Measurements from ENCODE around the gene ADCY6. TPM values are rescaled to one million over a fixed set of nuclear protein-coding genes. Genes with fewer than 3 reads are reported as not detected.
A peak's percentile ranks its signal among the peaks of the same experiment; 100 is the strongest.

ADCY6 gene
- total RNA-seq, 1 donor from 2014 or later: 71.9 TPM

- Mint-ChIP-seq H3K36me3 (ENCODE audit: unreplicated experiment) (peaks cover 54% of the 10 kb centered on the region), H3K4me3 (ENCODE audit: unreplicated experiment) (no peak overlapping the region), H3K27me3 (ENCODE audit: unreplicated experiment) (no peaks in the 10 kb centered on the region), H3K4me1 (ENCODE audit: unreplicated experiment) (no peaks in the 10 kb centered on the region), H3K9me3 (ENCODE audit: unreplicated experiment) (no peaks in the 10 kb centered on the region), H3K27ac (ENCODE audit: unreplicated experiment) (no peak overlapping the region)
- no peak for TF ChIP-seq CTCF (IDR thresholded peaks at IDR 0.05)
- no peak for DNase-seq (ENCODE audit: extremely low spot score, unreplicated experiment)
These were observed 40.1 kb upstream of the ADCY6 start for GRCh38 chr12:48828841-48829575.

- Mint-ChIP-seq H3K4me3 (ENCODE audit: unreplicated experiment) (no peak overlapping the region), H3K27me3 (ENCODE audit: unreplicated experiment) (no peaks in the 10 kb centered on the region), H3K27ac (ENCODE audit: unreplicated experiment) (no peak overlapping the region), H3K36me3 (ENCODE audit: unreplicated experiment) (peaks cover 47% of the 10 kb centered on the region), H3K9me3 (ENCODE audit: unreplicated experiment) (no peaks in the 10 kb centered on the region), H3K4me1 (ENCODE audit: unreplicated experiment) (no peaks in the 10 kb centered on the region)
- no peak for DNase-seq (ENCODE audit: extremely low spot score, unreplicated experiment)
- no peak for TF ChIP-seq CTCF (IDR thresholded peaks at IDR 0.05)
These were observed 39.4 kb upstream of the ADCY6 start for GRCh38 chr12:48828293-48828692.

GRCh38 chr12:48827513-48828096 lies 38.7 kb upstream of the ADCY6 start:
- no peak overlapping the region for H3K27ac Mint-ChIP-seq (ENCODE audit: unreplicated experiment)
- no peak overlapping the region for H3K4me3 Mint-ChIP-seq (ENCODE audit: unreplicated experiment)
- no peak for DNase-seq (ENCODE audit: extremely low spot score, unreplicated experiment)
- H3K4me1 Mint-ChIP-seq (ENCODE audit: unreplicated experiment): no peaks in the 10 kb centered on the region
- H3K9me3 Mint-ChIP-seq (ENCODE audit: unreplicated experiment): no peaks in the 10 kb centered on the region
- no peak for TF ChIP-seq CTCF (IDR thresholded peaks at IDR 0.05)
- peaks cover 43% of the 10 kb centered on the region for H3K36me3 Mint-ChIP-seq (ENCODE audit: unreplicated experiment)
- H3K27me3 Mint-ChIP-seq (ENCODE audit: unreplicated experiment): no peaks in the 10 kb centered on the region

GRCh38 chr12:48827026-48827425 lies 38.1 kb upstream of the ADCY6 start:
- H3K27me3 Mint-ChIP-seq (ENCODE audit: unreplicated experiment): no peaks in the 10 kb centered on the region
- no peak for DNase-seq (ENCODE audit: extremely low spot score, unreplicated experiment)
- no peak for TF ChIP-seq CTCF (IDR thresholded peaks at IDR 0.05)
- no peak overlapping the region for H3K4me3 Mint-ChIP-seq (ENCODE audit: unreplicated experiment)
- no peaks in the 10 kb centered on the region for H3K9me3 Mint-ChIP-seq (ENCODE audit: unreplicated experiment)
- H3K4me1 Mint-ChIP-seq (ENCODE audit: unreplicated experiment): no peaks in the 10 kb centered on the region
- H3K36me3 Mint-ChIP-seq (ENCODE audit: unreplicated experiment): peaks cover 37% of the 10 kb centered on the region
- no peak overlapping the region for H3K27ac Mint-ChIP-seq (ENCODE audit: unreplicated experiment)

GRCh38 chr12:48826209-48826855 lies 37.4 kb upstream of the ADCY6 start:
- no peak for DNase-seq (ENCODE audit: extremely low spot score, unreplicated experiment)
- no peaks in the 10 kb centered on the region for H3K4me1 Mint-ChIP-seq (ENCODE audit: unreplicated experiment)
- no peaks in the 10 kb centered on the region for H3K9me3 Mint-ChIP-seq (ENCODE audit: unreplicated experiment)
- no peak for TF ChIP-seq CTCF (IDR thresholded peaks at IDR 0.05)
- peaks cover 36% of the 10 kb centered on the region for H3K36me3 Mint-ChIP-seq (ENCODE audit: unreplicated experiment)
- H3K27me3 Mint-ChIP-seq (ENCODE audit: unreplicated experiment): no peaks in the 10 kb centered on the region
- H3K4me3 Mint-ChIP-seq (ENCODE audit: unreplicated experiment): no peak overlapping the region
- peak overlapping the region; percentile 45 for H3K27ac Mint-ChIP-seq (ENCODE audit: unreplicated experiment)
